ENCODE measurements around the gene DLG4.

Gene DLG4

GRCh38 chr17:7219812-7220592 lies at the start of gene DLG4, which contains the start of gene ACADVL:
TSS of gene DLG4 (minus strand) at chr17:7219836.
TSS of gene ACADVL (plus strand) at chr17:7219938. CDS start at chr17:7219985, 47 bp downstream.
- peak; percentile 79 for ATAC-seq
- TF ChIP-seq GLIS3 (CRISPR knock-in tag; IDR thresholded peaks at IDR 0.05) (peak; percentile 76; the same call in 1 of the 2 replicates), ZFP3 (CRISPR knock-in tag; IDR thresholded peaks at IDR 0.05) (no peak), ZNF70 (CRISPR knock-in tag; IDR thresholded peaks at IDR 0.05) (0 out of 2 replicates have a peak, but pooled peaks have one; percentile 18), PPARA (CRISPR knock-in tag; IDR thresholded peaks at IDR 0.05; ENCODE audit: borderline replicate concordance) (peak; percentile 72; the same call in 1 of the 2 replicates)

DNA sequence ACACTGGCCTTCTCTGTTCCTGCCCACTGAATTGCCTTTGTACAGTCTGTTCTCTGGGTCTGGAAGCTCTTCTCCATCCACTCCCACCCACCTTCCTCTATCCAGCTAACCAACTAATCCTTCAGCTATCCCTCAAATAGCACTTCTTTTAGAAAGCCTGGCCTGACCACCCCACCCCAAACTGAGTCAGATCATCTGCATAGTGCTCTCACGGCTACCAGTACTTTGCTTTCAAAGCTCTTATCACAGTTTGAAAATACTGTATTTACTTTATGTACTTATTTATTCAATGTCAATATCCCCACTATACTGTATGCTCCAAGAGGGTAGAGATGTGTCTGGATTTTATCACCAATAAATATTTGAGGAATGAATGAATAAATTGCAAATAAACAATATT lies 47.1 kb upstream of the DLG4 start:
- no peak for TF ChIP-seq ZFP3 (CRISPR knock-in tag; IDR thresholded peaks at IDR 0.05)
- no peak for TF ChIP-seq ZFP30 (CRISPR knock-in tag; IDR thresholded peaks at IDR 0.05)
- TF ChIP-seq ZNF70 (CRISPR knock-in tag; IDR thresholded peaks at IDR 0.05) = no peak
- no peak for TF ChIP-seq ESRRG (CRISPR knock-in tag; IDR thresholded peaks at IDR 0.05)
- no peak for TF ChIP-seq ZNF565 (CRISPR knock-in tag; conservative IDR thresholded peaks at IDR 0.05; ENCODE audit: low read depth)
- no peak for TF ChIP-seq TCF4 (CRISPR knock-in tag; IDR thresholded peaks at IDR 0.05; ENCODE audit: borderline replicate concordance)
- TF ChIP-seq, protein P1, sequence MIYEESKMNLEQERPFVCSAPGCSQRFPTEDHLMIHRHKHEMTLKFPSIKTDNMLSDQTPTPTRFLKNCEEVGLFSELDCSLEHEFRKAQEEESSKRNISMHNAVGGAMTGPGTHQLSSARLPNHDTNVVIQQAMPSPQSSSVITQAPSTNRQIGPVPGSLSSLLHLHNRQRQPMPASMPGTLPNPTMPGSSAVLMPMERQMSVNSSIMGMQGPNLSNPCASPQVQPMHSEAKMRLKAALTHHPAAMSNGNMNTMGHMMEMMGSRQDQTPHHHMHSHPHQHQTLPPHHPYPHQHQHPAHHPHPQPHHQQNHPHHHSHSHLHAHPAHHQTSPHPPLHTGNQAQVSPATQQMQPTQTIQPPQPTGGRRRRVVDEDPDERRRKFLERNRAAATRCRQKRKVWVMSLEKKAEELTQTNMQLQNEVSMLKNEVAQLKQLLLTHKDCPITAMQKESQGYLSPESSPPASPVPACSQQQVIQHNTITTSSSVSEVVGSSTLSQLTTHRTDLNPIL (CRISPR knock-in tag; IDR thresholded peaks at IDR 0.05; ENCODE audit: low read depth) = no peak
- TF ChIP-seq CSRNP3 (CRISPR knock-in tag; IDR thresholded peaks at IDR 0.05) = no peak
- TF ChIP-seq ZNF8 (CRISPR knock-in tag; IDR thresholded peaks at IDR 0.05) = no peak
- TF ChIP-seq, protein P2, sequence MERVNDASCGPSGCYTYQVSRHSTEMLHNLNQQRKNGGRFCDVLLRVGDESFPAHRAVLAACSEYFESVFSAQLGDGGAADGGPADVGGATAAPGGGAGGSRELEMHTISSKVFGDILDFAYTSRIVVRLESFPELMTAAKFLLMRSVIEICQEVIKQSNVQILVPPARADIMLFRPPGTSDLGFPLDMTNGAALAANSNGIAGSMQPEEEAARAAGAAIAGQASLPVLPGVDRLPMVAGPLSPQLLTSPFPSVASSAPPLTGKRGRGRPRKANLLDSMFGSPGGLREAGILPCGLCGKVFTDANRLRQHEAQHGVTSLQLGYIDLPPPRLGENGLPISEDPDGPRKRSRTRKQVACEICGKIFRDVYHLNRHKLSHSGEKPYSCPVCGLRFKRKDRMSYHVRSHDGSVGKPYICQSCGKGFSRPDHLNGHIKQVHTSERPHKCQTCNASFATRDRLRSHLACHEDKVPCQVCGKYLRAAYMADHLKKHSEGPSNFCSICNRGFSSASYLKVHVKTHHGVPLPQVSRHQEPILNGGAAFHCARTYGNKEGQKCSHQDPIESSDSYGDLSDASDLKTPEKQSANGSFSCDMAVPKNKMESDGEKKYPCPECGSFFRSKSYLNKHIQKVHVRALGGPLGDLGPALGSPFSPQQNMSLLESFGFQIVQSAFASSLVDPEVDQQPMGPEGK (CRISPR knock-in tag; IDR thresholded peaks at IDR 0.05; ENCODE audit: borderline replicate concordance) = no peak
- no peak for TF ChIP-seq TSHZ2 (CRISPR knock-in tag; IDR thresholded peaks at IDR 0.05)
- no peak for ATAC-seq

- TF ChIP-seq CSDC2 (CRISPR knock-in tag; IDR thresholded peaks at IDR 0.05) = no peak
- no peak for TF ChIP-seq ARNTL (CRISPR knock-in tag; IDR thresholded peaks at IDR 0.05; ENCODE audit: borderline replicate concordance, low read depth)
- TF ChIP-seq, protein P1 (CRISPR knock-in tag; IDR thresholded peaks at IDR 0.05; ENCODE audit: low read depth) = no peak
- TF ChIP-seq GLIS3 (CRISPR knock-in tag; IDR thresholded peaks at IDR 0.05) = no peak
- TF ChIP-seq BACH2 (CRISPR knock-in tag; IDR thresholded peaks at IDR 0.05; ENCODE audit: borderline replicate concordance) = no peak
- TF ChIP-seq TCF4 (CRISPR knock-in tag; IDR thresholded peaks at IDR 0.05; ENCODE audit: borderline replicate concordance) = no peak
- no peak for TF ChIP-seq ZNF565 (CRISPR knock-in tag; conservative IDR thresholded peaks at IDR 0.05; ENCODE audit: low read depth)
- no peak for TF ChIP-seq ZFP30 (CRISPR knock-in tag; IDR thresholded peaks at IDR 0.05)
- TF ChIP-seq ZNF70 (CRISPR knock-in tag; IDR thresholded peaks at IDR 0.05) = no peak
- no peak for TF ChIP-seq ZFP3 (CRISPR knock-in tag; IDR thresholded peaks at IDR 0.05)
- TF ChIP-seq PPARA (CRISPR knock-in tag; IDR thresholded peaks at IDR 0.05; ENCODE audit: borderline replicate concordance) = no peak
- TF ChIP-seq ZC3H10 (CRISPR knock-in tag; IDR thresholded peaks at IDR 0.05) = no peak
- TF ChIP-seq RARB (CRISPR knock-in tag; IDR thresholded peaks at IDR 0.05) = no peak
- no peak for TF ChIP-seq OSR1 (CRISPR knock-in tag; IDR thresholded peaks at IDR 0.05)
- no peak for TF ChIP-seq SNAI2 (CRISPR knock-in tag; IDR thresholded peaks at IDR 0.05)
- TF ChIP-seq ISL1 (CRISPR knock-in tag; IDR thresholded peaks at IDR 0.05) = no peak
Observed at GRCh38 chr17:7263801-7264078, 44.1 kb upstream of the DLG4 start.

More at GRCh38 chr17:7263801-7264078, 44.1 kb upstream of the DLG4 start:
- ATAC-seq = no peak
